22Rv1 (cell line): Measurements from ENCODE around the gene PGLYRP3.

Experiments
- H3K27ac ChIP-seq: fragments of 450-650 bp; 2 replicates; pipeline ENCODE4 v1.5.1; 2017
- CTCF ChIP-seq: fragments of 450-650 bp; IDR thresholded peaks from 2 replicates; pipeline ENCODE4 v1.5.1; 2017; ENCODE audit warnings: mild to moderate bottlenecking
- ZFX ChIP-seq: fragments of 450-650 bp; IDR thresholded peaks from 2 replicates; pipeline ENCODE4 v1.6.1; 2017; ENCODE audit warnings: antibody characterized with exemption, borderline replicate concordance

Gene PGLYRP3

DNA sequence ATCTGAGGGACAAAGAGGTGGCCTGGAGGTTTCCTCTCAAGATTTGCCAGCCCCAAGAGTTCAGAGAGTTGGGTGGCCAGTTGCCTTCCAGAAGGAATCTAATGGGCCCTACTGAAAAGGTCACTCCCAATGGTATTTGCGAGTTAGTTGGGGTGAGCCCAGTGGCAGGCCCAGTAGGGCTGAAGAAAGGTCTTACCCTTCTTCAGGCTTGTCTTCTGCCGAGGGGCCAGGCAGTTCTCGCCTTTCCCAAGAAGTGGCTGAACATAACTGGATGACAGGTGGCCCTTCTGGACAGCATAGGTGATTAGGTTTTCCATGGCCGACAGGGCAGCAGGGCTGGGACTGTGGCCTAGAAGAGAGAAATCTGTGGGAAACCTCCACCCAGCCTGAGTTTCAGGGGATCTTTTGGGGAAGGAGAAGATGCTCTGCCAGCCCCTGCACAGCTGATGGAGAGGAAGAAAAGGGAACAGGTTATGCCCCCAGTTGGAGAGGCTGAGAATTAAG is 28.7 kb upstream of the PGLYRP3 start:
- H3K27ac ChIP-seq: no peak overlapping the region
- TF ChIP-seq CTCF (no peak), ZFX (no peak)

DNA sequence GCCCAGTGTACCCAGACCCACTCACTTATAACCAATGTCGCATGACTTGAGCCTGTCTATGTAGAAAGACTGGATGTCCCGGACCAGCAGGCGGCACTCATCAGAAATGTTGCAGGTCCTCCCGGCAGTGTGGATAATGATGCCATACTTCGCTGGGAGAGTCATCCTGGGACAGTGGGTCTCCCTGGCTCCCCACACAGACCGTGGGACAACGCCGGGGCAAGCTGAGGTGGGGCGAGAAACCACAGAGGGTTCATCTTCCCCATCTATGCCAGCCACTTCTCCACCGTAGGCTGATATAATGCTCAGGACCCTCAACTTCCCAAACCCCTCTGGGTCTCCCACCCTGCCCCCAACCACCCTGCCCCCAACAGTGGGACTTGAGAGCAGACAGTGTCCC is 27.6 kb upstream of the PGLYRP3 start:
- H3K27ac ChIP-seq: no peak overlapping the region
- no peak for TF ChIP-seq CTCF
- TF ChIP-seq ZFX: no peak

DNA sequence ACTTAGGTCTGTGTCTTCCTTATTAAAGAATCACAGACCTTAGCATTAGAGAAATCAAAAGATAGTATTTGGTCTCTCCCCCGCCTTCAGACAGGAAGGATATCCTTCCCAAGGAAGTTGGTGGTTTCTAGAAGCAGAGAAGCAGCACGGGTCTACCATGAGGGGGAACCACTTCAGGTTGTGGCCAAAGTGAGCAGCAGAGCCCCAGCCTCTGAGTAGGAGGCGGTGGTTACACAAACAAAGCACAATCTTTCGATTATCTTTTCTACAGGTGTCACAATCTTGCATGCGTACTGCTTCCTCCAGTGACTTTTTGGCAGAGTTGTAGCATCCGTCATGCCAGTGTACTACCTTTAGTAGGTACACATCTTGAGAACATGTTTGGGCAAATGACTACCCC is 27.1 kb upstream of the PGLYRP3 start:
- TF ChIP-seq CTCF (no peak), ZFX (no peak)
- no peak overlapping the region for H3K27ac ChIP-seq

DNA sequence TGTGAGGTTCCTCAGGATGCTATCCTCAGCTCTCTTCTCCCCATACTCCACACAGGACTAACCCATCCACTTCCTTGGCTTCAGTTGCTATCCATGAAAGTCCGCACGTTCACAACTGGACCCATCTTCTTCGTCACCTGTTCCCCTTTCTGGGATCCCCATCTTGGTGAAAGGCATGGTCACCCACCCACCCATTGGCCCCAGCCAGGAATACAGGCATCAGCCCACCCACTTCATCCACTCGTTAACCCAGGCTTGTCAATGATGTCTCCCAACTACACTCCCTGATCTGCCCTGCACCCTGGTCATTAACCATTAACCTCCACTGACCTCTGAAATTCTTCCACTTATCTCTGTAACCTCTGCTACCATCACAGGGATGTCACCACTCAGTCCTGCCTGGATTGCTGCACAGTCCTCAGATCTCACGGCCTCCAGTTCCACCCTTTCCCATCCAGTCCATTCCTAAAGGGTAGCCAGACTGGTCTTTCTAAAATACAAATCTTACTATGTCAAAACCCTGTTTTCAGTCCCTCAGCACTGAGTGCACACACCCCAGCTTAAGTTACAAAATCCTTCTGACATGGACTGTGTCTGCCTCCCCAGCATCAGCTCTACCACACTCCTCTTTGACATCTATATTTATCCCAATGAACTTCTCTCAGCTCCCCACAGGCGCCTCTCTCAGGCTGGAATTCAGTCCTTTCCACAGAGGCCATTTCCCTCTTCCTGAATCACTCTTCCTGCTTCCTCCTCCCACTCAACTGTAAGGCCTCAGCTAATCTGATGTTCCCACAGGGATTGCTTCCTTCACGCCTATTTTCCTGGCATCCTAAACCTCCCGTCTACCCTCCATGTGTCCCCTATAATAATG is 25.5 kb upstream of the PGLYRP3 start:
- no peak overlapping the region for H3K27ac ChIP-seq
- no peak for TF ChIP-seq CTCF
- no peak for TF ChIP-seq ZFX

DNA sequence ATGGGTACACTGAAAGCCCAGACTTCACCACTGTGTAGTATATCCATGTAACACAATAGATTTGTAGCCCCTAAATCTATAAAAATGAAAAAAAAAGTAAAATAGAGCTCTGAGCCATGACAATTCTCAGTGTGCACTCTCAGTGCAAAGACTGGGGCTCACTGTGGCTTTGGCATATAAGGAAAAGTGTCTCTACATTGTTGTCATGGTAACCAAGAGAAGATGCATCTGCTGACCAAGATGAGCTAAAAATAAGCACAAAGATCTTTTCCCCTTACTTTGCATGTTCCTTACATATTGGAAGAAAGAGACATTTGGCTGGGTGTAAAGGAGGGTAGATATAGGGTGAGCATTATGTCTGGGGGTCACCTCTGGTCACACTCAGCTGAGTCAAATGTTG is 23.9 kb upstream of the PGLYRP3 start:
- no peak overlapping the region for H3K27ac ChIP-seq
- TF ChIP-seq ZFX: no peak
- no peak for TF ChIP-seq CTCF

DNA sequence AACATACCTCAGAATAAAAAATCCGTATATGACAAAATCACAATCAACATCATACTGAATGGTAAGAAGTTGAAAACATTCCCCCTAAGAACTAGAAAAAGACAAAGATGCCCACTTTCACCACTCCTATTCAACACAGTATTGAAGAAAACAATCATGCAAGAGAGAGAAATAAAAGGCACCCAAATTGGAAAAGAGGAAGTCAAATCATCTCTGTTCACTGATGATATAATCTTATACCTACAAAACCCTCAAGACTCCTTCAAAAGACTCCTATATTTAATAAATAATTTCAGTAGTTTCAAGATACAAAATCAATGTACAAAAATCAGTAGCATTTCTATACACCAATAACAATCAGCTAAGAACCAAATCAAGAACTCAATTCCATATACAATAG is 21.1 kb upstream of the PGLYRP3 start:
- H3K27ac ChIP-seq: no peak overlapping the region
- no peak for TF ChIP-seq ZFX
- TF ChIP-seq CTCF: no peak

DNA sequence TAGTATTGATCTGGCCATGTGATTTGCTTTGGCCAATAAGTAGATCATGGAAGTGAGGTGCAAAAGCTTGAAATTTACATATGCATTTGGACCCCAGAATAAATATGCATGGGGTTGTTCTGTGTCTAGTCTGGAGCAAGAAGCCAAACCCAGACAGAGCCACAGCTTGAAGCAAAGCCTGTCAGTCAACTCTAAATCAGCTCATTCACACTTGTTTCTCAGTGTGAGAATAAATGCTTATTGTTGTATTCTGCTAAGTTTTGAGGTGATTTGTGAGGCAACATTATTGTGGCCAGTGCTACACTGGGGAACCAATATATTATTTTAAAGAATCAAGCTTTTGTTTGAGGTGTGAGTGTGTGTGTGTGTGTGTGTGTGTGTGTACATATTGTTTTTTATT is 12.2 kb upstream of the PGLYRP3 start:
- H3K27ac ChIP-seq: no peak overlapping the region
- TF ChIP-seq CTCF (no peak), ZFX (no peak)
